ENCODE results near the gene PSMC5. TPM values are rescaled to one million over a fixed set of nuclear protein-coding genes. Genes with fewer than 3 reads are reported as not detected.

PSMC5 gene
- total RNA-seq, 2 donors from 2014 or later: 137 TPM

- no peaks in the 10 kb centered on the region for H3K27me3 ChIP-seq (ENCODE audit: control insufficient read depth, insufficient read depth, low read length, poor library complexity, severe bottlenecking)
- H3K36me3 ChIP-seq (ENCODE audit: control insufficient read depth, insufficient read depth, low read length): peaks cover 56% of the 10 kb centered on the region
- H3K27ac Mint-ChIP-seq: no peak overlapping the region
- peaks cover 2% of the 10 kb centered on the region for H3K4me1 Mint-ChIP-seq
- DNase-seq: peak; percentile 95
- no peaks in the 10 kb centered on the region for H3K4me1 ChIP-seq (ENCODE audit: control insufficient read depth, insufficient read depth, low read length)
- no peaks in the 10 kb centered on the region for H3K27me3 Mint-ChIP-seq (ENCODE audit: insufficient read depth)
- H3K4me3 ChIP-seq (ENCODE audit: low read length): no peak overlapping the region
- no peaks in the 10 kb centered on the region for H3K9me3 ChIP-seq (ENCODE audit: control insufficient read depth, low read length)
- H3K9me3 Mint-ChIP-seq: no peaks in the 10 kb centered on the region
- no peak overlapping the region for H3K4me3 Mint-ChIP-seq
- H3K9ac ChIP-seq (ENCODE audit: extremely low read depth, low read length, poor library complexity, severe bottlenecking): no peak overlapping the region
- TF ChIP-seq CTCF (conservative IDR thresholded peaks at IDR 0.05): peak; percentile 80
- H3K36me3 Mint-ChIP-seq (ENCODE audit: low read depth): peaks cover 66% of the 10 kb centered on the region
- no peak overlapping the region for H3K27ac ChIP-seq (ENCODE audit: low read depth, low read length)
- 63 to 71% methylated on average over 9 to 13 of the region's 13 CpGs for WGBS, 2 experiments (ENCODE audit: insufficient coverage in 1 of 2, insufficient read length in 1 of 2)
These were observed 7.4 kb downstream of the PSMC5 start for GRCh38 chr17:63834431-63835166.

DNA sequence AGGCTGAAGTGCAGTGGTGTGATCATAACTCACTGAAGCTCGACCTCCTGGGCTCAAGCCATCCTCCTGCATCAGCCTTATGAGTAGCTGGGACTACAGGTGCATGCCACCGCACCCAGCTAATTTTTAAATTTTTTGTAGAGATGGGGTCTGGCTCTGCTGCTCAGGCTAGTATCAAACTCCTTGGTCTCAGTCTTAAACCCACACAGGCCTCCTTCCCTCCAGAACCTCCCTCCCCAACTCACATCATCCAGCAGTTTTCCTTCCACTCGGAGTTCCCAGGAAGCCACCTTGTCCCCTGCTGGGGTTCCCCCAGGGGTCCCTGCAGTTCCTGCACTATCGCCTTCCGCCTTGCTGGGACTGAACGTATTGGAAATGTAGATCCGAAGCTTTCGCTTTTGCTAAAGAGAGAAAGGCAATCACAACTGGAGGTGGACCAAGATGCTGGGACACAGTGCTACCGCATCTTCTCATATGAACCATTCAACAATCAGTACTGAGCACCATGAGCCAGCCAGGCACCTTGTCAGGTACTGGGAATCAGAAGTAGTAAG lies 8.0 kb downstream of the PSMC5 start:
- Mint-ChIP-seq H3K27me3 (ENCODE audit: insufficient read depth) (no peaks in the 10 kb centered on the region), H3K36me3 (ENCODE audit: low read depth) (peaks cover 60% of the 10 kb centered on the region)

GRCh38 chr17:63836811-63837210 lies 9.6 kb downstream of the PSMC5 start:
- WGBS, 2 experiments (ENCODE audit: insufficient coverage in 1 of 2, insufficient read length in 1 of 2): 93 to 94% methylated on average over 7 of the region's 7 CpGs
- Mint-ChIP-seq H3K4me3 (no peak overlapping the region), H3K27me3 (ENCODE audit: insufficient read depth) (no peaks in the 10 kb centered on the region), H3K27ac (no peak overlapping the region), H3K36me3 (ENCODE audit: low read depth) (peaks cover 48% of the 10 kb centered on the region), H3K4me1 (peaks cover 15% of the 10 kb centered on the region), H3K9me3 (no peaks in the 10 kb centered on the region)
- H3K4me1 ChIP-seq (ENCODE audit: control insufficient read depth, insufficient read depth, low read length): peaks cover 10% of the 10 kb centered on the region
- no peak overlapping the region for H3K27ac ChIP-seq (ENCODE audit: low read depth, low read length)
- H3K27me3 ChIP-seq (ENCODE audit: control insufficient read depth, insufficient read depth, low read length, poor library complexity, severe bottlenecking): no peaks in the 10 kb centered on the region
- no peak for TF ChIP-seq CTCF (conservative IDR thresholded peaks at IDR 0.05)
- no peaks in the 10 kb centered on the region for H3K9me3 ChIP-seq (ENCODE audit: control insufficient read depth, low read length)
- peaks cover 34% of the 10 kb centered on the region for H3K36me3 ChIP-seq (ENCODE audit: control insufficient read depth, insufficient read depth, low read length)
- DNase-seq: no peak
- no peak overlapping the region for H3K9ac ChIP-seq (ENCODE audit: extremely low read depth, low read length, poor library complexity, severe bottlenecking)
- H3K4me3 ChIP-seq (ENCODE audit: low read length): no peak overlapping the region

More for the DNA sequence above, 8.0 kb downstream of the PSMC5 start:
- Mint-ChIP-seq H3K9me3 (no peaks in the 10 kb centered on the region), H3K4me3 (no peak overlapping the region), H3K27ac (peak overlapping the region; percentile 79), H3K4me1 (peaks cover 2% of the 10 kb centered on the region)
- Histone ChIP-seq H3K27me3 (ENCODE audit: control insufficient read depth, insufficient read depth, low read length, poor library complexity, severe bottlenecking) (no peaks in the 10 kb centered on the region), H3K4me1 (ENCODE audit: control insufficient read depth, insufficient read depth, low read length) (no peaks in the 10 kb centered on the region), H3K36me3 (ENCODE audit: control insufficient read depth, insufficient read depth, low read length) (peaks cover 50% of the 10 kb centered on the region), H3K4me3 (ENCODE audit: low read length) (no peak overlapping the region), H3K9ac (ENCODE audit: extremely low read depth, low read length, poor library complexity, severe bottlenecking) (no peak overlapping the region), H3K9me3 (ENCODE audit: control insufficient read depth, low read length) (no peaks in the 10 kb centered on the region), H3K27ac (ENCODE audit: low read depth, low read length) (no peak overlapping the region)
- DNase-seq: no peak
- TF ChIP-seq CTCF (conservative IDR thresholded peaks at IDR 0.05): no peak
- 38 to 85% methylated on average over 1 to 9 of the region's 9 CpGs for WGBS, 2 experiments (ENCODE audit: insufficient coverage in 1 of 2, insufficient read length in 1 of 2)
